Hepatocyte (in vitro differentiated cells): ENCODE measurements around the gene SLC39A1. TPM values are rescaled to one million over a fixed set of nuclear protein-coding genes. Genes with fewer than 3 reads are reported as not detected.

Experiments
- DNase-seq: peaks from one replicate; pipeline ENCODE4 v3.0.0-alpha.2; 2016; ENCODE audit warnings: low spot score
- H2AFZ ChIP-seq: fragments of 200-600 bp; sonication (generic); 2 replicates; pipeline ENCODE4 v1.6.0; 2016; ENCODE audit warnings: antibody characterized with exemption, mild to moderate bottlenecking
- H3K27ac ChIP-seq: fragments of 200-600 bp; sonication (generic); 2 replicates; pipeline ENCODE4 v1.5.1; 2016; ENCODE audit warnings: mild to moderate bottlenecking
- H3K27me3 ChIP-seq: fragments of 200-600 bp; sonication (generic); 2 replicates; pipeline ENCODE4 v1.6.1; 2016
- H3K36me3 ChIP-seq: fragments of 200-600 bp; sonication (generic); replicated peaks from 2 replicates; pipeline ENCODE4 v1.5.1; 2016; ENCODE audit warnings: low read depth; ENCODE audit not compliant: insufficient read depth
- H3K4me1 ChIP-seq: fragments of 200-600 bp; sonication (generic); 2 replicates; pipeline ENCODE4 v1.5.1; 2016; ENCODE audit warnings: mild to moderate bottlenecking, moderate library complexity; ENCODE audit not compliant: insufficient read depth
- H3K4me2 ChIP-seq: fragments of 200-600 bp; sonication (generic); 2 replicates; pipeline ENCODE4 v1.6.0; 2016
- H3K4me3 ChIP-seq: fragments of 200-600 bp; sonication (generic); 2 replicates; pipeline ENCODE4 v1.5.1; 2016; ENCODE audit warnings: mild to moderate bottlenecking
- H3K79me2 ChIP-seq: fragments of 200-600 bp; sonication (generic); 2 replicates; pipeline ENCODE4 v1.6.0; 2017; ENCODE audit warnings: mild to moderate bottlenecking
- H3K9me2 ChIP-seq: fragments of 200-600 bp; sonication (generic); replicated peaks from 2 replicates; pipeline ENCODE4 v1.6.0; 2017; ENCODE audit warnings: mild to moderate bottlenecking; ENCODE audit not compliant: insufficient read depth
- H3K9me3 ChIP-seq: fragments of 200-600 bp; sonication (generic); 2 replicates; pipeline ENCODE4 v1.5.1; 2016; ENCODE audit warnings: low read depth, mild to moderate bottlenecking
- H4K20me1 ChIP-seq: fragments of 200-600 bp; sonication (generic); 2 replicates; pipeline ENCODE4 v1.6.0; 2016; ENCODE audit warnings: mild to moderate bottlenecking; ENCODE audit not compliant: insufficient read depth, poor library complexity, severe bottlenecking
- EZH2 ChIP-seq: fragments of 200-600 bp; sonication (generic); IDR thresholded peaks from 2 replicates; pipeline ENCODE4 v1.6.1; 2016; ENCODE audit warnings: antibody characterized with exemption, mild to moderate bottlenecking, borderline replicate concordance
- EZH2phosphoT487 ChIP-seq: fragments of 200-600 bp; sonication (generic); IDR thresholded peaks from one replicate; pipeline ENCODE4 v1.6.1; 2018; ENCODE audit warnings: antibody characterized with exemption, mild to moderate bottlenecking, low read depth, moderate library complexity; ENCODE audit not compliant: unreplicated experiment, severe bottlenecking
- WGBS: methylation state at CpG from one replicate; pipeline ENCODE4 v1.1.6; 2016; ENCODE audit warnings: low lambda C conversion rate; ENCODE audit errors: missing lambda C conversion rate; 5-methylcytosine and 5-hydroxymethylcytosine counted together
- polyA plus RNA-seq: library from polyadenylated mRNA; unstranded; fragments of >200 nt; fragmentation: Nextera tagmentation; extraction: Ambion mirVana; gene quantifications from 2 replicates; pipeline ENCODE4 v1.2.1, GENCODE V29; 2016
- total RNA-seq: library from RNA; depleted of rRNA; stranded (reverse); fragments of >200 nt; gene quantifications from 2 replicates; pipeline ENCODE4 v1.2.3, GENCODE V29; 2014
- TF ChIP-seq, protein P1 (sequence below): fragments of 200-600 bp; sonication (generic); IDR thresholded peaks from 2 replicates; pipeline ENCODE4 v1.5.1; 2016; ENCODE audit warnings: antibody characterized with exemption, mild to moderate bottlenecking; ENCODE audit not compliant: poor library complexity

Gene SLC39A1
- total and polyA plus RNA-seq, 2 experiments from 2014 or later = 158 to 163 TPM

DNA sequence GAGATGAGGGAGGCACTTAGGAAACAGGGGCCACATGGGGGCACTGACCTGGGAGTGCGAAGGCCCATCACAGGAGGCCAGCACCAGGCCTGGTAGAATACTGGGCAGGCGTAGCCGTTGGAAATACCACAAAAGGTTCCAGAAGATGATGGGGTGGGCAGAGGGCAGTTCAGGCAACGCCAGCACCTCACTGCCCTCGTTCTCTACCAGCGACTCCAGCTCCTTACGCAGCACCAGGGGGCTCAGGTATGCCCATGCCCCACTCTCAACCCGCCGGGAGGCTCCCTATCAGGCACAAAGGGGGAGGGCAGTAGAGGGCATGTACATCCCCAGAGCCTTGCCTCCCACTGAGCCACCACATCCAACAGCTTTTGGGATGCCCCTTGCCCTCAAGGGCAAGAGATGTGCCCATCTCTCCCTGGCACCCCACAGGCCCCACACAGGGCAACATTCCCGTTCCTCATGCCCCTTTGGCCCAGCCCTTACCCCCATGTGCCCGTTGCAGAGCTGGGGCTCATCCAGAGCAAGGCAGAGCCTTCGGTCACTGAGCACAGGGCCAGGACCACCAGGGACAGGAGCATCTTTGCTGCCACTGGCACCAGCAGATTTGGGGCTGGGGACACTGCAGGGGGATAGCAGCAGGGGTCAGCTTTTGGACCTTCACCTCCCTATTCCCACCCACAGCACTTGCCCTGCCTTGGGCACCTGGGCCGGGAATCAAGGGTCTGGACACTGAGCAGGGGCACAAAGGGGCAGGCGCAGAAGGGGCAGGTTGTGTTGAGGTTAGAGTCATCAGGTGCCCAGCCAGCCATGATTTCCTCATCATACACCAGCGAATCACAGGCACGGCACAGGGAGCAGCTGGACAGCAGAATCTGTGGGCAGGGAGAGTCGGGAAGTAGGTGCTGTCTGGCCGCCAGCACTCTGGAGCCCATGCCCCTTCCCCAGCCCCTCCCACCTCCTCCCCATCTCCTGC lies 30.9 kb downstream of the SLC39A1 start:
- Histone ChIP-seq H3K4me3 (no peak overlapping the region), H3K4me2 (no peak overlapping the region), H2AFZ (no peak overlapping the region), H4K20me1 (no peaks in the 10 kb centered on the region), H3K9me3 (no peaks in the 10 kb centered on the region), H3K9me2 (no peaks in the 10 kb centered on the region), H3K79me2 (no peaks in the 10 kb centered on the region), H3K27ac (no peak overlapping the region), H3K27me3 (no peaks in the 10 kb centered on the region), H3K4me1 (no peaks in the 10 kb centered on the region), H3K36me3 (no peaks in the 10 kb centered on the region)
- no peak for TF ChIP-seq EZH2phosphoT487
- TF ChIP-seq EZH2 = no peak
- TF ChIP-seq, protein P1, sequence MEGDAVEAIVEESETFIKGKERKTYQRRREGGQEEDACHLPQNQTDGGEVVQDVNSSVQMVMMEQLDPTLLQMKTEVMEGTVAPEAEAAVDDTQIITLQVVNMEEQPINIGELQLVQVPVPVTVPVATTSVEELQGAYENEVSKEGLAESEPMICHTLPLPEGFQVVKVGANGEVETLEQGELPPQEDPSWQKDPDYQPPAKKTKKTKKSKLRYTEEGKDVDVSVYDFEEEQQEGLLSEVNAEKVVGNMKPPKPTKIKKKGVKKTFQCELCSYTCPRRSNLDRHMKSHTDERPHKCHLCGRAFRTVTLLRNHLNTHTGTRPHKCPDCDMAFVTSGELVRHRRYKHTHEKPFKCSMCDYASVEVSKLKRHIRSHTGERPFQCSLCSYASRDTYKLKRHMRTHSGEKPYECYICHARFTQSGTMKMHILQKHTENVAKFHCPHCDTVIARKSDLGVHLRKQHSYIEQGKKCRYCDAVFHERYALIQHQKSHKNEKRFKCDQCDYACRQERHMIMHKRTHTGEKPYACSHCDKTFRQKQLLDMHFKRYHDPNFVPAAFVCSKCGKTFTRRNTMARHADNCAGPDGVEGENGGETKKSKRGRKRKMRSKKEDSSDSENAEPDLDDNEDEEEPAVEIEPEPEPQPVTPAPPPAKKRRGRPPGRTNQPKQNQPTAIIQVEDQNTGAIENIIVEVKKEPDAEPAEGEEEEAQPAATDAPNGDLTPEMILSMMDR = no peak
- DNase-seq = no peak
- WGBS = 95% methylated on average over 16 of the region's 18 CpGs

DNA sequence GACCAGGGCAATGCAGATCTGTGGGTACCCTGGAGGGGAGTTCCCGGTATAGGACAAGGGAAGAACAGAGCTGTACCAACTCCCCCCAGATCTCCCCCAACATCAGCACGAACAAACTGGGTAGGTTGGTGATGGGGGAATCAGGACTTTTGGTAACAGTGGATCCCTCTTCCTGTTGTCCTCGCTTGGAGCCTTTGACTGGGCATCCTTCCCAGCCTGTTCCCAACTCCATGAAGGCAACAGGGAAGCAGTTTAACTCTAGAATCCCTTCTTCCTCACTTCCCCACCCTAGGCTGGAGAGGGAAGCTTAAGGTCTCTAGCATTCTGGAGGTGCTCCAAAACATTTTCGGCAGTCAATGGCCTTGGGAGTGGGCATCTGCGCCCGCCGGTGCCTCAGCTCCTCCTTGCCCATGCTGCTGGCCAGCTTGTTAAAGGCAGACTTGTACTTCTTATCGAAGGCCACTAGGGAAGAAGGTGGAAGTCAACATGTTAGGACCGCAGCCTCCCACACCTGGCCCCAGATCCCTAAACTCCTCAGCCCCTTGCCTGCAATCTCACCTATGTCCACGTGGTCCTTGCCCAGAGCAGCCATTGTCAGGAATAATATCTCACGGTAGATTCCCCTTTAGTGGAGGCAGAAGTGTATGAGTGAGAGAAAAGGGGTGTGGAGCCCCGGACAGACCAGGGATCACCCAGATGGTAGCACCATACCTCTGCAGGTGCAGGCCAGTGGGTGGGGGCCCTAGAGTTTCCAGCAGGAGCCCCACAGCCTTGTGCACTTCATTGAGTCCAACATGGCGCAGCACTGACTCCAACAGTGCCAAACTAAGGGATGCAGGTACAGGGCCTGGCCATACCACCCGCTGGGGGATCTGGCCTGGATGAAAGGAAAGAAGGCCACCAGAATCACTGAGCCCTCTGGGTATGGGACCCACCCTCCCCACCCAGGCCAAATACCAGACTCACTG lies 33.1 kb downstream of the SLC39A1 start:
- H3K9me2 ChIP-seq = no peaks in the 10 kb centered on the region
- no peaks in the 10 kb centered on the region for H3K4me1 ChIP-seq
- WGBS = 93% methylated on average over 13 of the region's 14 CpGs
- no peak overlapping the region for H3K4me2 ChIP-seq
- no peak overlapping the region for H3K4me3 ChIP-seq
- TF ChIP-seq EZH2 (no peak), EZH2phosphoT487 (no peak)
- TF ChIP-seq, protein P1 = no peak
- H3K9me3 ChIP-seq = no peaks in the 10 kb centered on the region
- no peaks in the 10 kb centered on the region for H3K79me2 ChIP-seq
- no peak for DNase-seq
- H2AFZ ChIP-seq = no peak overlapping the region
- H3K36me3 ChIP-seq = no peaks in the 10 kb centered on the region
- no peaks in the 10 kb centered on the region for H4K20me1 ChIP-seq
- H3K27me3 ChIP-seq = no peaks in the 10 kb centered on the region
- H3K27ac ChIP-seq = no peak overlapping the region

DNA sequence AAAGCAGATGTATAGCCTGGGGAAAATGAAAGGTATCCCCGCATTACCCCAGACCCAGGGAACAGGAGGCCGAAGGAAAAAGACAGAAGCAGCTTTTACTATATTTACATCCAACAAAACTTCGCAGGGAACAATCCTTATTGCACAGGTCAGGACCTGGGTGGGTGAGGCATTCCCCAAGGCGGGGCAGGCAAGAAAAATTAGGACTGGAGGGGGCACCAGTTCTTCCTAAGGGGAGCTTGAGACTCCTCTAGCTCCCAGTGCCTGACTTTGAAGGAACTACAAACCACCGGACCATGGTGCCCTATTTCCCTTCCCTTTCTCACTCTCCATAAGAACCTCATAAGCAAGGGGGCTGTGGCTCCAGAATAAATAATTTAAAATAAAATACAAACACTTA lies 33.9 kb downstream of the SLC39A1 start:
- no peaks in the 10 kb centered on the region for H3K36me3 ChIP-seq
- no peaks in the 10 kb centered on the region for H4K20me1 ChIP-seq
- no peak for DNase-seq
- TF ChIP-seq, protein P1 = no peak
- TF ChIP-seq EZH2 = no peak
- no peak for TF ChIP-seq EZH2phosphoT487
- H3K4me3 ChIP-seq = no peak overlapping the region
- H3K4me2 ChIP-seq = no peak overlapping the region
- H3K27ac ChIP-seq = no peak overlapping the region
- no peaks in the 10 kb centered on the region for H3K4me1 ChIP-seq
- WGBS = 92% methylated on average over 5 of the region's 5 CpGs
- H2AFZ ChIP-seq = no peak overlapping the region
- H3K9me2 ChIP-seq = no peaks in the 10 kb centered on the region
- no peaks in the 10 kb centered on the region for H3K79me2 ChIP-seq
- no peaks in the 10 kb centered on the region for H3K27me3 ChIP-seq
- H3K9me3 ChIP-seq = no peaks in the 10 kb centered on the region
